Right cardiac atrium (tissue), 5 donors: ENCODE results near the gene GABRQ. TPM values are rescaled to one million over a fixed set of nuclear protein-coding genes. Genes with fewer than 3 reads are reported as not detected.

Experiments
- ATAC-seq, 2 donors: fragments of 200-7000 bp; cut with Tn5 transposase; one replicate each; pipeline versions ENCODE4 v1.8.0 to v1.9.1; 2020; ENCODE audit warnings: moderate library complexity in 2 of 2, mild to moderate bottlenecking in 1 of 2
- DNase-seq, 3 donors: peaks; one replicate each; pipeline ENCODE4 v3.0.0-alpha.2; 2020
- H3K27ac ChIP-seq: one replicate; pipeline ENCODE4 v1.5.1; 2013; ENCODE audit warnings: mild to moderate bottlenecking, low read length, control low read depth, moderate library complexity
- H3K27me3 ChIP-seq: one replicate; pipeline ENCODE4 v1.6.1; 2013; ENCODE audit not compliant: control insufficient read depth, insufficient read depth
- H3K4me1 ChIP-seq: one replicate; pipeline ENCODE4 v1.6.1; 2013; ENCODE audit warnings: low read length; ENCODE audit not compliant: control insufficient read depth, insufficient read depth
- H3K4me3 ChIP-seq: one replicate; pipeline ENCODE4 v1.5.1; 2013; ENCODE audit warnings: low read length, control low read depth
- H3K9me3 ChIP-seq: one replicate; pipeline ENCODE4 v1.6.1; 2013; ENCODE audit warnings: low read length; ENCODE audit not compliant: control insufficient read depth
- WGBS: extraction: QIAGEN DNeasy Blood & Tissue Kit; methylation state at CpG from one replicate; pipeline ENCODE4 v1.1.7; 2013; 5-methylcytosine and 5-hydroxymethylcytosine counted together
- intact Hi-C, 4 donors: fragments of 100-400 bp; cut with DNase I; formaldehyde crosslinking; loops; one replicate each; pipeline versions ENCODE4 v1.11.0 to v1.14.0; 2022 to 2023
- polyA plus RNA-seq: library from polyadenylated mRNA; stranded (reverse); fragments of 200-250 nt; gene quantifications from one replicate; pipeline ENCODE4 v1.2.3, GENCODE V29; 2013
- total RNA-seq, 4 donors: library from RNA; stranded (reverse); fragmentation: NEBNext Ultra II Directional; extraction: Animal tissue kit (Norgen Biotek cat#: 25700); gene quantifications; one replicate each; pipeline ENCODE4 v1.2.1, GENCODE V29; 2021
- donor health status: healthy with polysubstance abuse.
- donor health status: DM: no; HTN: yes; CAD: no.
- donor health status: DM: no; HTN: no; CAD: no.
- donor health status: DM: no; HTN: yes; CAD: no; lungs with severe emphysema.
- donor health status: DM: yes; HTN: yes; CAD: no.

Gene GABRQ
- total and polyA plus RNA-seq, 5 donors, result not detected

- Histone ChIP-seq H3K4me3 (no peak overlapping the region), H3K27ac (no peak overlapping the region), H3K4me1 (no peaks in the 10 kb centered on the region), H3K9me3 (no peaks in the 10 kb centered on the region), H3K27me3 (no peaks in the 10 kb centered on the region)
- DNase-seq, result peak in 1 of 3 donors; percentile 13
- intact Hi-C loops, result no loop called here
- ATAC-seq, result no peak
- WGBS, result 74% methylated on average over 18 of the region's 18 CpGs
Observed at GRCh38 chrX:152640034-152640818, 2.5 kb downstream of the GABRQ start.

- WGBS, result 57% methylated on average over 10 of the region's 10 CpGs
- no peak overlapping the region for H3K27ac ChIP-seq
- H3K4me1 ChIP-seq, result no peaks in the 10 kb centered on the region
- no peak for DNase-seq
- no peak for ATAC-seq
- H3K4me3 ChIP-seq, result no peak overlapping the region
- H3K9me3 ChIP-seq, result no peaks in the 10 kb centered on the region
- no peaks in the 10 kb centered on the region for H3K27me3 ChIP-seq
- intact Hi-C loops, result no loop called here
Observed at GRCh38 chrX:152641256-152641875, 3.7 kb downstream of the GABRQ start.

- Histone ChIP-seq H3K4me1 (no peaks in the 10 kb centered on the region), H3K27me3 (no peaks in the 10 kb centered on the region), H3K27ac (no peak overlapping the region), H3K4me3 (no peak overlapping the region), H3K9me3 (no peaks in the 10 kb centered on the region)
- WGBS, result 66% methylated on average over 6 of the region's 6 CpGs
- no peak for ATAC-seq
- no peak for DNase-seq
- intact Hi-C loops, result no loop called here
Observed at GRCh38 chrX:152641996-152642395, 4.3 kb downstream of the GABRQ start.

- ATAC-seq, result no peak
- H3K27me3 ChIP-seq, result no peaks in the 10 kb centered on the region
- WGBS, result 65% methylated on average over 11 of the region's 11 CpGs
- H3K9me3 ChIP-seq, result no peaks in the 10 kb centered on the region
- H3K4me1 ChIP-seq, result no peaks in the 10 kb centered on the region
- no peak overlapping the region for H3K4me3 ChIP-seq
- H3K27ac ChIP-seq, result no peak overlapping the region
- DNase-seq, result no peak
- intact Hi-C loops, result no loop called here
Observed at GRCh38 chrX:152642931-152643564, 5.4 kb downstream of the GABRQ start.

- H3K9me3 ChIP-seq, result no peaks in the 10 kb centered on the region
- 87% methylated on average over 12 of the region's 12 CpGs for WGBS
- no peak overlapping the region for H3K4me3 ChIP-seq
- intact Hi-C loops, result no loop called here
- no peaks in the 10 kb centered on the region for H3K4me1 ChIP-seq
- no peak overlapping the region for H3K27ac ChIP-seq
- H3K27me3 ChIP-seq, result no peaks in the 10 kb centered on the region
- DNase-seq, result no peak
- ATAC-seq, result no peak
Observed at GRCh38 chrX:152646961-152647360, 9.3 kb downstream of the GABRQ start.

- Histone ChIP-seq H3K27ac (no peak overlapping the region), H3K4me3 (no peak overlapping the region), H3K4me1 (no peaks in the 10 kb centered on the region), H3K9me3 (no peaks in the 10 kb centered on the region), H3K27me3 (no peaks in the 10 kb centered on the region)
- DNase-seq (no peak), ATAC-seq (no peak)
- WGBS, result 80% methylated on average over 5 of the region's 5 CpGs
- intact Hi-C loops, result no loop called here
Observed at GRCh38 chrX:152647978-152648377, 10.3 kb downstream of the GABRQ start.

- Histone ChIP-seq H3K4me1 (no peaks in the 10 kb centered on the region), H3K4me3 (no peak overlapping the region), H3K27ac (no peak overlapping the region), H3K27me3 (no peaks in the 10 kb centered on the region), H3K9me3 (no peaks in the 10 kb centered on the region)
- intact Hi-C loops, result no loop called here
- no peak for ATAC-seq
- WGBS, result 91% methylated on average over 6 of the region's 6 CpGs
- DNase-seq, result no peak
Observed at GRCh38 chrX:152652060-152652459, 14.4 kb downstream of the GABRQ start.

- 90% methylated on average over 16 of the region's 16 CpGs for WGBS
- no peak for DNase-seq
- intact Hi-C loops, result no loop called here
Observed at GRCh38 chrX:152652467-152652866, 14.8 kb downstream of the GABRQ start.

GRCh38 chrX:152656087-152656486, 18.4 kb downstream of the GABRQ start:
- no peak for DNase-seq
- H3K9me3 ChIP-seq, result no peaks in the 10 kb centered on the region
- H3K27me3 ChIP-seq, result no peaks in the 10 kb centered on the region
- H3K4me3 ChIP-seq, result no peak overlapping the region
- H3K27ac ChIP-seq, result no peak overlapping the region
- H3K4me1 ChIP-seq, result no peaks in the 10 kb centered on the region
- 72% methylated on average over 4 of the region's 4 CpGs for WGBS
- ATAC-seq, result no peak
- intact Hi-C loops, result no loop called here

More at GRCh38 chrX:152652467-152652866, 14.8 kb downstream of the GABRQ start:
- H3K27ac ChIP-seq, result no peak overlapping the region
- H3K27me3 ChIP-seq, result no peaks in the 10 kb centered on the region
- ATAC-seq, result no peak
- H3K4me3 ChIP-seq, result no peak overlapping the region
- H3K4me1 ChIP-seq, result no peaks in the 10 kb centered on the region
- H3K9me3 ChIP-seq, result no peaks in the 10 kb centered on the region

- Histone ChIP-seq H3K4me1 (no peaks in the 10 kb centered on the region), H3K27me3 (no peaks in the 10 kb centered on the region), H3K27ac (no peak overlapping the region), H3K9me3 (no peaks in the 10 kb centered on the region), H3K4me3 (no peak overlapping the region)
- intact Hi-C loops, result no loop called here
- DNase-seq, result no peak
- ATAC-seq, result no peak
- WGBS, result 80% methylated on average over 7 of the region's 7 CpGs
Observed at GRCh38 chrX:152656890-152657289, 19.2 kb downstream of the GABRQ start.

GRCh38 chrX:152658302-152658701, 20.6 kb downstream of the GABRQ start:
- Histone ChIP-seq H3K9me3 (no peaks in the 10 kb centered on the region), H3K4me1 (no peaks in the 10 kb centered on the region), H3K27ac (no peak overlapping the region), H3K27me3 (no peaks in the 10 kb centered on the region), H3K4me3 (no peak overlapping the region)
- ATAC-seq (no peak), DNase-seq (no peak)
- intact Hi-C loops, result no loop called here
- WGBS, result 46% methylated on average over 2 of the region's 2 CpGs
